SKM-1 treated with dmso at 0.1 percent for 144 hours (cell line): ENCODE data around the gene SLC5A3.
A peak's percentile ranks its signal among the peaks of the same experiment; 100 is the strongest.

Source experiments
- DNase-seq: peaks from one replicate; lab custom pipeline; 2025; ENCODE audit not compliant: unreplicated experiment; lab: John Stamatoyannopoulos, UW

The SLC5A3 gene

DNA sequence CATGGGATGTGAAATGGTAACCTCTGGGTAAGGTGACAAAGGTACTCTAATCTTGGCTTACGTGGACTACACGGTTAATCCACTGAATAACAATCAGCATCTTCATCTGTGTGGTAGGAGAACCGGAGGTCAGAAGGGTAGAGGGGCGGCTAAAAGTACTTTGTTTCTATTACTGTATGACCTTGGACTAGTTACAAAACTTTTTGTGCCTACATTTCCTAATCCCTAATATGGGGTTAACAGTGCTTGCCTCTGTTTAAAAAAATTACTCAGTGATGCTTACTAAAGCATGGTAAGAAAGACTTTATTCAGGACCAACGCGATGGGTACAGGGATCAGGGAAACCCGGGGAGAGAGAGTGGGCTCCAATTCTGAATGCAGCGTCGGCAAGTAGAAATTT is 1.7 kb upstream of the SLC5A3 start:
- DNase-seq = no peak

DNA sequence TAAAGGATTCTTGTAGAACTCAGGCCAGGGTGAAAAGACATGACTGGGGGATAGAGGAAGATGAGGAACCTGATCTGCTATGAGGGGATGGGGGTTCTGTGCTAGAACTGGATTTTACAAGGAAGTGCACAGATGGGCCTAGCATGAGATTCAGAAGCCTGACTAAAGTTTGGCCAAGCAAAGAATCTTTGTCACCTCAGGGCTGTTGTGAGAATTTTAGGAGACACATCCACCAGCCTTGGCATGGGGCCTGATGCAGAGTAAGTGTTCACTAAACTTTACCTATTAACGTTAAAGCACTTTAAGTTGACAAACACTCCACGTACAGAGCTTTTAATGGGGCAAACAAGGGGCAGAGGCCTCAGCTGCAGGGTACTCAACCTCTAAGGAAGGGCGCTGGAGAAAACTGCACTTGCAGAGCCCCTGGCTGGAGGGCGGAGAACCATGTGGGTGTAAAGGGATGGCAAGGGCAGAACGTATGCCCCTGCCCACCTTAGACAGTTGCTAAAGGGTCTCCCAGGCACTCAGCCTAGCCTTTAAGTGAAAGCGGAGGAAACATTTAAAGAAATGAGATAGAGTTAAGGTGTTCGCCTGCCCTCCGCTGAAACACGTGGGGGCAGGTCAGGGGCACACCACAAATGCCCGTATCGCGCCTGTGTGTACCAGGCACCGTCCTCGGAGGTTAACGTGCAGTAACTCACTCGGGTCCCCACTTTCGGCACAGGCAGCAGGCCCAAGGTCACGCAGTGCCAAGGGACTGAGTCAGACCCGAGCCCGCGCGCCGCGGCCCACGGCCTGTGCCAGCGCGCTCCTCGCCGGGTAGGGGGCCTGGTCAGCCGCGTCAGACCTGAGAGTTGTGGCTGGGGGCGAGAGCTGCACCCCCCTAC is 990 bp upstream of the SLC5A3 start:
- no peak for DNase-seq

DNA sequence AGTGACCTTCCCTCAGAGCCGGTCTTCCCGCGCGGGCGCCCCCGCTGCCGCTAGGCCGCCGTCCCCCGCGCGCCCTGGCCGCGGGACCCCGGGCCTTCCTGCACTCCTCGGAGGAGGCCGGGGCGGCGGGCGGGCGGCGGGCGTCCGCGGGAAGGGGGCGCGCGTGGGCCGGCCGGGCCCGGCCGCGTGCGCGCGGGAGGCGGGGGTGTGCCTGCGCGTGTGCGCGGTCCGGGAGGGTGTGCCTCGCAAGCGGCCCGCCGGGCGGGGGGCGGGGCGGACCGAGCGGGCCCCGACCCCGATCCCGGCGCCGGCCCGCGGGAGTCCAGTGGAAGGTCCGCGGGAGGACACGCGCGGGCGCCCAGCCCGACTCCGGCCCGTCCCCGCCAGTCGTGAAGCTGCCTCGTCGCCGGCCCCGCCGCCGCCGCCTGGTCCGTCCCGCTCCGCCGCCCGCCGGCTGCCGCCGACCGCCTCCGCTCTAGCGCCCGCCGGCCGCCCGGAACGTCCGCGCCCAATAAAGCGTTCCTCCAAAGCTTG is 438 bp downstream of the SLC5A3 start:
- no peak for DNase-seq

DNA sequence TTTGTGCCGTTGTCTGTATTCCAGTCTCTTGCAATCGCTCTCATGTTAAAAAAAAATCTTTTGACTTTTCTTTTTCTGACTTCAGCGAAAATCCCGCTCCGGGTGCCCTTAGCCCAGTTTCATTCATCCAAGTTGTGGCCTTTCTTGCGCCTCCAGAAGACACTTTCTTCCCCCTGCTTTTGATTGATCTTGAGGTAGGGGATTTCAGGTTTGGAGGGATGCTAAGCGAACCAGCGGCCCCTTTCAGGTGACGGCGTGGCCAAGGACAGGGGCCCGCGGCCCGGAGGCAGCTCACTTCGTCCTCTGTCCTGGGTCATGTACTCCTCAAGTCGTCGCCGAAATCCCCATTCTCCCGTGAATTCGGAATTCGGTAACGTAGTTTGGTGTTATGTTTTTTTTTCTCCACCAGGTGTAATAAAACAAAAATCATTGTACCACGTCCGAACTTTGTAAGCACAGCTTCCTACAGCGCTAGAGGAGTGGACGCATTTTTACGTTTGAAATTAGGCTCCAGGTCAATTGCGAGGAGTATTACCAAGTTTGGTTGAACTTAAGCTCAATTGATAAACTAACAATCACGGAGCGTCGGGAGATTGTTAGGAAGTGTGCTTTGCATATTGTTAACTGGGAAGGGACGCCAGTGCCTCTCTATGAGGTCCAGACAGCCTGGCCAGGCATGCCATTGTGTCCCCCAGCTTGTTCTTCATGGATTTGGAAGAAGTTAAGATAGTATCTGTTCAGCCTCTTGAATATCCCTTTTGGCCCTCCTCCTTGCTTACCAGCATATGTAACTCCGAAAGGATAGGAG is 1.1 kb downstream of the SLC5A3 start:
- no peak for DNase-seq

DNA sequence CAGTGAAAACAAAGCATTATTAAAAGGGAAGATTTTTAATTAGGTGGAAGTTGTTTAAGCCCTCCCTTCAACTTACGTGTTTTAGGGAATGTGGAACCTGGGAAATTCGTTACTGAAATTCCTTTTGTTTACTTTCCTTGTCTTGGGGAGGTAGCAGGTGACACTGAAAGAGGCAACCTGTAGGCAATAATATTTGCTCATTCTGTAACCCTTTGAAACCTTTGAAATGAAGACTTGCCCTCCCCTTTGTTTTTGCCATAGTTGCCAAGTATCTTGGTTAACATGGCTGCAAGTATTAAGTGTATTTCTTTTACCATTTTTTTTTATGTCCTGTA is 1.7 kb downstream of the SLC5A3 start:
- DNase-seq = no peak

DNA sequence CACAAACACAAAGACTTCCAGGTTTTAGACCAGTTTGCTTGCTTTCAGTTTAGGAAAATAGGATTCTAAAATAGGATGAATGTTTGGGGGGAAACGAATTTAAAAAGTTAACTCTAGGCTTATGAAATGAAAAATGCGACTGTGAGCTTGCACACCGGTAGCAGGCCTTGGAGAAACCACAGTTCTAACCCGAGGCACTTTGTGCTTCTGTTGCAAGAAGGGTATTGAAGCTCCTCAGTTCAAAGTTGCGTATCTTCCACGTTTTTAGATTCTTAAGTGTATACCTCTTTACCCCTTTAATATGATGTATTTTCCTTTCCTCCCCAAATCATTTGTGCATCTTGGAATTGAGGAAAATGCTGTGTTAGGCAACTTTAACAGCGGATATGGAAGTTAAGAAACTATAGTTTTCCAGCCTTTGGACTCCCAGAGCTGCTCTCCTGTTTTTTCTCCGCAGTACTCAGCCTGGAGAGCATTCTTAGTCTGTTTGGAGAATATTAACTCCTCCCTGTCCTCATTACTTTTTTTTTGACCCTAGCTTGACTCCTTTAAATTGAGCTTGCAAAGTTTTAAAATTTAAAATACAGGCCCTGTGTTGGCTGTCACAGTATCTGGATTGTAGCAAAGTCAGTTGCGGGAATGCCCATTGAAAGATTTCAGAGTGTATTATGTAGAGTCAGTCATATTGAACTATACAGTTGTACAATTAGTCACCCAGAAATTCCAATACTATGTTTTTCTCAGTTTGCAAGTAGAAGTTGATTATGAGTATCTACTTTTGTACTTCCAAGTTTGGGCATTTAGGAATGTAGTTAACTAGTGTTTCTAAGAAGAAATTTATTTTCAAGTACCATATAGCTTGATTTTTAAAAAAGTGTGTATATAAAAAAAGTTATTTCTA is 2.6 kb downstream of the SLC5A3 start:
- no peak for DNase-seq

DNA sequence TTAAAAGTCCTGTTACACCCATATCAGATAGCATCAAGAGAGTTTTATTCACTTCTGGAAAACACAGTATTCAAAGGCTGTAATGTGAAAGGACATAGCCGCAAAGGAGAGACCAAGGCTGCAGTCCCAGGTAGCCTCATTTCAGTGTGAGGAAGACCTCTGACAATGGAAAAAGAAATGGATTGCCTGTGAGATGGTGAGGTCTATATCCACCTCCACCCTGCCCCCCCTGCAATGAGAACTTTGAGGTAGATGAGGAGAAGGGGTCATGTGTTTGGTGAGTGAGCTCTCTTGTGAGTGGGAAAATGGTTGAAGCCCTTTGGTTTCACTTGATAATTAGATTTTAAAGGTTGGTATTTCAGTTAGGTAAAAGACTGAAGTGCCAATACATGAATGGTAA is 3.5 kb downstream of the SLC5A3 start:
- no peak for DNase-seq

DNA sequence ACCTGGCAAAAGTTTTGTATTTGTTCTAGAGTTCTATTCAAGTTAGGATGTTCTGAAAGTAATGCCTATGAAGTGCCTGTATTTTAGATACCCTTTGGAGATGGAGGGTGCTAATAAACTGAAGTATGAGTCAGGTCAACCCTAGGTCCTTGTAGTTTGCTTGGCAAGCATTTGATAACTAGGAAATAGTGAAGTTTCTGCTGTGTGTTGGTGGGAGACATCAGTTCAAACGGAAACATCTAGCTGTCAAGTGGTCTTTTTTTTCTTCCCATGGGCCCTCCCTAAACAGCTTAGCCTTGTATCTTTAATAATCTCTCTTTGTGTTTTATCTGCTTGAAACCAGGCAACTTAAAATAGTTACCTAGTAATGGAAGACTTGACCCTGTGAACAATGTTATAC is 4.5 kb downstream of the SLC5A3 start:
- no peak for DNase-seq

DNA sequence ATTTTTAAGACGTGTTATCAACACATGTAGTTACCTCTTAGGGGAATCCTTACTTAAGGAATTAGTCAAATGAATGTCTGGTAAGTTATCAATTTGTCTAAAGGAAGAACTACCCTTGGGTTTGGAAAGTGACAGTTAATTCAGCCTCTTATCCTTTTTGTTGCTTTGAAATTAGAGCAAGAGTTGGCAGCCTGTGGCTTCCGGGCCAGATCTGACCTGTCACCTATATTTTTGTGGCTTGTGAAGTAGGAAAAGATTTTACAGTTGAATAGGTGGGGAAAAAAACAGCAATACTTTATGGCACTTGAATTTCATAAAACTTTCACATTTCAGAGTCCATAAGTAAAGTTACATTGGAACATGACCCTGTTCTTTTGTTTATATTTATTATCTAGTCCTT is 5.5 kb downstream of the SLC5A3 start:
- no peak for DNase-seq

DNA sequence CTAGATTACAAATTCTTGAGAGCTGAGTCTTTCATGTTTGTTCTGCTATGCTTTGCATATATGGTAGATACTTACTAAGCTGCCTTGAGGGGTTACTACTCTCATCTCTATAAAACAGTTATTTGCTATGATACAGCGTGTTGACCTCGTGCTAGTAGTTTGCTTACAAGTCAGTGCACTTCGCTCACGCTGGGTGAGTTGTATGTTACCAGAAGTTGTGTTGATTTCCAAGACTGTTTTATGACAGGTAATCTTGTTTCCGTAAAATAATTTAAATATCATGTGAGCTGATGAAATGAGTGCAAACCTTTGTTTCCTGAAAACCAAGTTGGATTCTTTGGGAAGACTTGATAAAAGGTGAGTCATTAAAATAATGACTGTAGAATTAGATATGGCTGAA is 7.3 kb downstream of the SLC5A3 start:
- no peak for DNase-seq

DNA sequence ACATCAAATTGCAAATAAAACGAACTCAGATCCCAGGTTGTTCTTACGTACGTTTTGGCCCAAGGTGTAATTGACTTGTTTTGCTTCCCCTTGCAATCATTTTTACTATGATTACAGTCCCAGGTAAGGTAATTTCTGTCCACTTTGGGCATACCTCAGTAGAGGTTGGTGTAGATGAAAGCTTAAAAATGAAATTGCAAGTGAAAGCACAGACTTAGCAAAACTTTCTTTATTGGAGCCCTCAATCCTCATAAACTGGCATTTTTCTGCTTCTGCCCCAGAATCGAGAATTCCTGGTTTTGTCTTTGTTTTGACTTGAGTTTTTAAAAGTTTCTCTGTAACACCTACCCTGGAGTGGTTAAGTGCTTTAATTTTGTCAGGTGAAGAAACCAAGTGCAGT is 9.4 kb downstream of the SLC5A3 start:
- DNase-seq = no peak

DNA sequence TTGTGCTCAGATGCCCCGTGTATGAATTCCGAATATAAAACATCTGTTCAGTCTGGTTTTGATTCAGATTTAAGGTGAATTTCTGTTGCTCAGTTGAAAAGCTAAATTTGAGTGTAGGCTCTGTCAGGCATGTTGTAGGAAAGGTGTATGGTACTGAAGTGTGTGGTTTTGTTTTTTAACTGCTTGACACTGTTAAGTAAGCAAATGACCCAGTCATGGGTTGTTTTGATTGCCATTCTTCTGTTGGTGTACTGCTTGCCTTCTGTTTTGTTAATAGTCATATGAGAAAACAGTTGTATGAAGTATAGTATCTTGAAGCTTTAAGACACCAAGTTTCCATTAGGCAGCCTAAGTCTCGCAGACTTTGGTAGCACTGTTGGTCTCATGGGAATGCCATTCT is 10.0 kb downstream of the SLC5A3 start:
- DNase-seq = no peak

DNA sequence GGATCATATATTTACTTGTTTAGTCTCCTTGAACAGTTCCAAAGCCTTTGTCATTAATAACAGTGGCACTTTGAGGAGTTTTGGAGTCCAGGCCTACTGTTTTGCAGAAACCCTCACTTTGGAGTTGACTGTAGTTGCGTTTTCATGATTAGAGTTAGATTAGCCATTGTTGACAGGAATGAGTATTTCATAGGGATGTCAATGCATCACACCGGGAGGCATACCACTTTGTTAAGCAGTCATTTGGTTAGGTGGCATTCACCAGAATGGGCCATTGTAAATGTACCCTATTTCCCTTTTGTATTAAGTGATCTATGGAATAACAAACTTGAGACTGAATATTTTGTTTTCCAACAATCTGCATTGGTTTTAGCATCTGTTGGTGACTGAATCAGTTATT is 11.8 kb downstream of the SLC5A3 start:
- DNase-seq = no peak

DNA sequence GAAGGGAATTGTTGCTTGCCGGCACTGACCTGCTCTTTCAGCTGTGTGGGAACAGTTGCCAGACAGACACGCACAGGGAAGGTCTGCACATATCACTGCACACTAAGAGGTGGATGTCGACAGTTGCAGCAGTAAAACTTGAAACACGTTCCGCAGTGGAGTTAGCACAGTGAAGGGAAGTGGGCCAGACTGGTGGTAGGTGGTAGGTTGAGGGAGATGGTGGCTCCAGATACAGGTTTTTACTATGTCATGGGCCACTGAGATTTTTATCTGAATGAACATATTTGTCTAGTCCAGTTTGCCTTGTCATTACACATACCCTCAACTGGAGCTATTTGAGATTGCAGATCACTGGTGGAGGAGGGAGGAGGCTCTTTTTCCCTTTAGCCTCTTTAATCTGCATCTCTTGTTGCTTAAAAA is 13.5 kb downstream of the SLC5A3 start:
- DNase-seq = no peak

DNA sequence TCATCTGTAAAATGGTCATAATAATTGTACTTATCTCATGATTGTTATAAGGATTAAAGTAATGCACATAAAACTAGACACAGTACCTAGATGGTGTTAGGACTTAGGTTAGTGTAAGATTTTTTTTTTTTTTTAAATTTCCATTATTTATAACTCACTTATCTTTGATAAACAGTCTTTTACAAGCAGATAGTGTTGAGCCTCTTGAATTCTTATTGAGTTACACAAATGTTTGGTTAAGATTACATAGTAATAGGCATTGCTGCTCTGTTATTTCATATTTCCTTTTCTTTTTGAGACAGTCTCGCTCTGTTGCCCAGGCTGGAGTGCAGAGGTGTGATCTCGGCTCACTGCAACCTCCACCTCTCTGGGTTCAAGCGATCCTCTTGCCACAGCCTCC is 15.4 kb downstream of the SLC5A3 start:
- DNase-seq = no peak

DNA sequence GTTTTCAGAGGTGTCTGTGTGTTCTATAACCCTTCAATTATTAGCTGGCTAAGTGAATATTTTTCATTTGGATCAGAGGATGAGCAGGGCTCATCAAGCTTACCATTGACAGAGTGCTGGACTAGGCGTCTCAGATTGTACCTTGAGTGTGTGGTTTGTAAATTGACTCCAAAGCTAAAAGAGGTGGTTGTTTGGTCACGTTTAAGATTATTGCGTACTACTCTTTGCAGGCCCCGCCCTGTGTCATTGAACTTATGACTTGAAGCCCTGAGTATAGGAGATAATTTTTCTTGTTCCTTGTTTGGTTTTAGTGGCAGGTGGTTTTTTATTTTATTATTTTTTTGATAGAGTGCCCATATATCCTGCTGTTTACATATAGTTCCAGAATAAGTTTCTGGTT is 17.7 kb downstream of the SLC5A3 start:
- DNase-seq = no peak

DNA sequence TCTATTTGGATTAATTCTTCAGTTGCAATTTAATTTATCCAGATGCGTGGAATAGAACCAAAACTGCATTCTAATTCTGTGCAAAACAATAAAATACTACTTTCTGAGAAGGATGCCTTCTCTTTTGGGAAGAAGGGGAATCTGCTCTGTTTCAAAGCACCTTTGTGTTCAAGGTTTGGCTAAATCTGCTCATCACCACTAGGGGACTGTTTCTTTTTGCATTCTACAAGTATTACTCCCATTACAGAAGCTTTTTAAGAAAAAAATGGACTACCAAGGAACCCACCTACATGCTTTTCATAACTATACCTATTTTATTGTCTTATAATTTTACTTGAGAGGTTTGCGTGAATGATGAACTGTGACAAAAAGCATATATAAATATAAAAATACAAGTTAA is 18.2 kb downstream of the SLC5A3 start:
- DNase-seq = peak; percentile 23

DNA sequence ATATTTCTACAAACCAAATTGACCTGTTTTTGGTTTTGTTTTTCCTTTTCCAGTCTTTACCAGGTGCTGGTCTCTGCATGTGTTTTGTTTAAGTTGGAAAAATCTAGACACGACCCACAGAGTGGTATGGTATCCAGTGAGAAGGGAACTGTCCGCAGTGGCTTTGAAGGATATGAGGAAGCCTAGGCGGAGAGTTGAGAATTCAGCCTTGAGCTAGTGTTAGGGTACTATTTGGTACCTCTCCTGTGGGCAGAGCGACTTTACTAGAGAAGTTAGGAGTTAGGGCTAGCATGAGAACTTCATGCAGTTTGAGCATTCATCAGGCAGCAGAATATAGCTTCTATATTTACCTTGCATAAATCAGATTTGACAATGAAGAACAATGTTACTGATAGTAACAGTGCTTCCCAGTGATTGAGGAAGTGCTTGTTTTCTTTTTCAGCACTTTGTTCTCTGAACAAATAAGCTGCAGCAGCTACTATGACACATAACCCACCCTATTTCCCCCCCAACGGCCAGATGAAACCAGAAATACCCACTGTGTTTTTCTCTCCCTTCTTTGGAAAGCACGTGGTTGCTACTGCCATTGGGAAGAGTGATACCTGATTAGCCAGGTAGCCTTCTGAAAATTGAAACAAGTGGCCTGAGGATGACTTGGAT is 19.0 kb downstream of the SLC5A3 start:
- DNase-seq = no peak

DNA sequence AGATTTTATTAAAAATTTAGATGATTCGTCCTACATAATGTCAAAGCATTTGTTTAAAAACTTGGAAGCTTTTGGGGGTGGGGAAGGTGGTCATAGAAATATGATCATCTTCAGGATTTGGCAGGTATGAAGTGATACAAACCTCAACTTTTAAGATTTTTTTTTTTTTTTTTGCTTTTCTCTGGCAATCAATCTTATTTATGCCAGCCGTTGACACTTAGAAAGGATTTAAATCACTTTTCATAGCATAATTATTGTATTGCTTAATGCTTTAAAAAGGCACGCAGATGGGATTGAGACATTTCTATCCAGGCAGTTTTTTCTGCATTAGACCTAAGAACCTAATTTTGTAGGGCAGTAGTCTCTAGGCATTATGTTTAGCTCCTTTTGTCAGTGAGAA is 19.7 kb downstream of the SLC5A3 start:
- DNase-seq = no peak

DNA sequence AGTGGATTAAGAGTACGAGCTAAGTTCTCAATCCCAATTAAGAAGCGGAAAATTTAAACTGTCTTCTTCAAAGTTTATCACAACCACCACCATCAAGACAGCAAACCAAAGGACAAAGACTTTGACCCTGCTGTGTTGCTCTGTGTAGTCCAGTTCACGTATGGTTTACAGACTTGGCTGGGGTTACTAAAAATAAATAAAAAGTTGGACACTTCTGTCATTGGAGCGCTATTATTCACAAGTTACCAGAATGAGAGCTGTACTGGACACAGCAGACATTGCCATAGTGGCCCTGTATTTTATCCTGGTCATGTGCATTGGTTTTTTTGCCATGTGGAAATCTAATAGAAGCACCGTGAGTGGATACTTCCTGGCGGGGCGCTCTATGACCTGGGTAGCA is 21.6 kb downstream of the SLC5A3 start:
- DNase-seq = no peak

DNA sequence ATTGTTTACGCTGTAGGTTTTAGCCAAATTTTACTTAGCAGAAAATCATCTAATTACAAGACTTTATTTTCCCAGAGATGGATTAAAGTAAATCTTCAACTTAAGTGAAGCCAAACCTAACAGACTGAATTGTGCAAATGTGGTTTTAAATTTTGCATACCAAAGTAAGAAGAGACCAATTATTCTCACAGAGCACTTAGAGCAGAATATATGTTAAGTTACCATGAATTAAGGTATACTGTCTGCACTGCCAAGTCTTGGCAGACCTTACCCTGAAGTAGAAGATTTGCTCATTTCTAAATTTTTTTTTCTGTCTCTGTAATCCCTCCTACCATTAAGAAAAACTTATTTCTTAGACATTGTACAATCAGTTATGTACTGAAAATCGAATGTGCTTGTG is 24.1 kb downstream of the SLC5A3 start:
- no peak for DNase-seq
